ENCODE data around the gene PTPN14. TPM values are rescaled to one million over a fixed set of nuclear protein-coding genes. Genes with fewer than 3 reads are reported as not detected.

Gene PTPN14
- total and polyA plus RNA-seq, 8 donors: 14.9 to 38.0 (median 17.9) TPM

DNA sequence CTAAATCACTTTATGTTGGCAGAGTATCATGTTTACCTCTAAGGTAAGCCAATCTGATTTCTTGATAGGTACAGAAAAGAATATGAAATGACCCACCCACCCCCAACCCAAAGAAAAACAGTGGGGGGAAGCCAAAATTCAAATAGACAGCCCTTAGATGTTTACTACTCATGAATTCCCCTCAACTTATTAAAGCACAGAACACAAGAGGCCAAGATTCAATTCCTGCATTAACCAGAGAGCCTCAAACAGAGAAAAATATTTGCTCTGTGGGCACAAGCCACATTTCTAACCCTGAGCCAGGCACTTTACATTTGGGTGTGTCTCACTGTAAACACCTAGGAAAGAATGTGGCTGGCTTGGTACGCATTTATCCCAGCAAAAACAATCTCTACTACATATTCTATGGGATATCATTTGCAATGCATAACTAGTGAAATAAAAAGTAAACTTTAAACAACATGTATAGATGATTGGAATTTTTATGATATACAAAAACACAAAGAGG, 84.3 kb downstream of the PTPN14 start:
- Histone ChIP-seq H3K9me3 (no peaks in the 10 kb centered on the region), H3K36me3 (no peaks in the 10 kb centered on the region), H3K4me1 (peaks cover 0 to 5% of the 10 kb centered on the region in 2 donors), H3K27me3 (no peaks in the 10 kb centered on the region), H3K4me3 (no peak overlapping the region), H3K27ac (peak overlapping the region; percentile 18 to 53)
- ATAC-seq (peak; percentile 95), DNase-seq (peak in 1 of 4 donors; percentile 39)
- TF ChIP-seq, protein P1, sequence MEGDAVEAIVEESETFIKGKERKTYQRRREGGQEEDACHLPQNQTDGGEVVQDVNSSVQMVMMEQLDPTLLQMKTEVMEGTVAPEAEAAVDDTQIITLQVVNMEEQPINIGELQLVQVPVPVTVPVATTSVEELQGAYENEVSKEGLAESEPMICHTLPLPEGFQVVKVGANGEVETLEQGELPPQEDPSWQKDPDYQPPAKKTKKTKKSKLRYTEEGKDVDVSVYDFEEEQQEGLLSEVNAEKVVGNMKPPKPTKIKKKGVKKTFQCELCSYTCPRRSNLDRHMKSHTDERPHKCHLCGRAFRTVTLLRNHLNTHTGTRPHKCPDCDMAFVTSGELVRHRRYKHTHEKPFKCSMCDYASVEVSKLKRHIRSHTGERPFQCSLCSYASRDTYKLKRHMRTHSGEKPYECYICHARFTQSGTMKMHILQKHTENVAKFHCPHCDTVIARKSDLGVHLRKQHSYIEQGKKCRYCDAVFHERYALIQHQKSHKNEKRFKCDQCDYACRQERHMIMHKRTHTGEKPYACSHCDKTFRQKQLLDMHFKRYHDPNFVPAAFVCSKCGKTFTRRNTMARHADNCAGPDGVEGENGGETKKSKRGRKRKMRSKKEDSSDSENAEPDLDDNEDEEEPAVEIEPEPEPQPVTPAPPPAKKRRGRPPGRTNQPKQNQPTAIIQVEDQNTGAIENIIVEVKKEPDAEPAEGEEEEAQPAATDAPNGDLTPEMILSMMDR (IDR thresholded peaks at IDR 0.05): no peak
- intact Hi-C loops (cut with DNase I): no loop called here

DNA sequence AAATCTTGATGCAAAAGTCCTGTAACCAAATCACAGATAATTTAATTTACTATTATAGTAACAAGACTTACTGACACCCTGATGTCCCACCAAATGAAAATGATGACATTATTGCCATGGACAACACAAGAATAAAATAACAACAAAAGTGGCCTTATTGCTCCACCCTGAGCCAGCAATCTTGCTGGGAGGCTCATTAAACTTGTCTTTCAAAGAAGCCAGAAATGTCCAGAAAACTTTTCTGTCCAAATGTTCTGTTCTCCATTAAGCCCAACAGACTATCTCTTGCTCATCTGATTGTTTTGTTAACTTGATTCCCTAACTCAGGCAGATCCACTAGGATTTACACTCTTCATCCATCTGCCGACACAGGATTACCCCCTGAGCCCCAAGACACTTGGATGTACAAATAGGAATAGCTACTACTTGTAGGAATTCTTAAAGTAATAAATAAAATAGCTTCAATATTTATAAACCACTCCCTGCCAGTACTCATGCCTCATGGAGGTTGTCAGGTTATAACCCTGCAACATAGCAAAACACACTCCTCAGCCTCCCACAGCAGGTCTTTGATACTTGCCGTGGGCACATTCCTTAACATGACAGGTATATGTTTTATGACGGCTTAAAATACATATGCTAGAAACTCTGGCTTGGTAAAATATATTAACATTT, 84.9 kb downstream of the PTPN14 start:
- DNase-seq (no peak), ATAC-seq (peak; percentile 66)
- H3K27me3 ChIP-seq: no peaks in the 10 kb centered on the region
- H3K9me3 ChIP-seq: no peaks in the 10 kb centered on the region
- no peaks in the 10 kb centered on the region for H3K36me3 ChIP-seq
- TF ChIP-seq, protein P1 (IDR thresholded peaks at IDR 0.05): no peak
- peaks cover 0 to 5% of the 10 kb centered on the region in 2 donors for H3K4me1 ChIP-seq
- intact Hi-C loops (cut with DNase I): no loop called here
- no peak overlapping the region for H3K4me3 ChIP-seq
- H3K27ac ChIP-seq: peak overlapping the region; percentile 18 to 53

DNA sequence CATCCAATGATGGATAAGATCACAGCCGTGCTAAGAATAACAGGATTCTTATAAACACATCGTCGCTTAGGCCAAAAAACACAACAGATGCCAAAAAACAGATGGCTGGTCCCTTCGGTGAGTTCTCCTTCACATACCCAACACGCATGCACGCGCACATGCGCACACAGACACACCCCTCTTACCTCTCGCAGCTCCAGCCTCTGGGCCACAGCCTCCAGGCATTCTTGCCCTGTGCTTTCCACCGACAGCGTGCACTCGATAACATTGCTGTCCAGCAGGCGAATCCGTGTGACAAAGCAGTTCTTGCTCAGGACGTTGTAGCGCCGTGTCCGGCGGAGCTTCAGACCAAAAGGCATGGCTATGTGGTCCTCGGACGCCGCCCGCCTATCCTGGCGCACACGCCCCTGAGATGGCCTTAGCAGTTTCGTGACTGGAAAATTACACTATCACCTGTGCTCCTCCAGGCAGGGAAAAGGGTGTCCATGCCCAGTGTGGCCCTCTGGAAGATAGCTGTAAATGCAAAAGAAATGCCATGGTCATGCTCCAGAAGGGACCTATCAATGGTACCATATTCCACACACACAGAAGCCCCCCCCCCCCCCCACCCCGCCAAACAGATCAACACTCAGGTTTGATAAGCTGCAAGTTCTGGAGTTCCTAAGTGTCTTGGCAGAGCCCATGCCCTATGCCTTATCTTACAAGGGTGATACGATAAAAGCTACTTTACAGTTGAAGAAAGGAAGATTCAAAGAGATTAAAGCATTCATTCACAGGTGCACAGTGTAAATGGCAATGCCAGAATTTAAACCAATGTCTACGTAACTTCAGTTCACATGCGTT, 86.7 kb downstream of the PTPN14 start:
- no peak overlapping the region for H3K4me3 ChIP-seq
- ATAC-seq (no peak), DNase-seq (peak in 1 of 4 donors; percentile 72)
- no peaks in the 10 kb centered on the region for H3K27me3 ChIP-seq
- H3K36me3 ChIP-seq: no peaks in the 10 kb centered on the region
- no peak overlapping the region for H3K27ac ChIP-seq
- peaks cover 0 to 5% of the 10 kb centered on the region in 2 donors for H3K4me1 ChIP-seq
- TF ChIP-seq, protein P1 (IDR thresholded peaks at IDR 0.05): no peak
- intact Hi-C loops (cut with DNase I): no loop called here
- H3K9me3 ChIP-seq: no peaks in the 10 kb centered on the region

DNA sequence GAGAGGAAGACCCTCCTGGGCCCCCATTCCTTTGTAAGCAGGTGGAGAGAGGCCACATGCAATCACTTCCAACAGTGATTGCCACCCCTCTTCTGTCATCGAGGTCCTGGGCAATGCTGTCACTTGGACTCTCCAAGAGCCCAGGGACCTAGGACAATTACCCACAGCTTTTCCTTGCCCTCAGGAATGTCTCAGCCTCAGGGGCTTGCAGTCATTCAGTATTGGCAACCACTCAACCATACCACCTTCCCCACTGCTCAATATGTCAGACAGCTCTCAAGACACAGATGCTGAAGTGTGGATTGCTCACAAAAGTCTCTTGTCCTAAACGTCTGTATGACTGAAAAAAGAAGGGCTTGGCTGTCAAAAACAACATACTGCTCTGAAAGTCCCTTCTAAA, 87.8 kb downstream of the PTPN14 start:
- Histone ChIP-seq H3K27me3 (no peaks in the 10 kb centered on the region), H3K27ac (no peak overlapping the region), H3K4me1 (peaks cover 0 to 5% of the 10 kb centered on the region in 2 donors), H3K36me3 (no peaks in the 10 kb centered on the region), H3K9me3 (no peaks in the 10 kb centered on the region), H3K4me3 (no peak overlapping the region)
- intact Hi-C loops (cut with DNase I): no loop called here
- DNase-seq (no peak), ATAC-seq (no peak)
- TF ChIP-seq, protein P1 (IDR thresholded peaks at IDR 0.05): no peak

DNA sequence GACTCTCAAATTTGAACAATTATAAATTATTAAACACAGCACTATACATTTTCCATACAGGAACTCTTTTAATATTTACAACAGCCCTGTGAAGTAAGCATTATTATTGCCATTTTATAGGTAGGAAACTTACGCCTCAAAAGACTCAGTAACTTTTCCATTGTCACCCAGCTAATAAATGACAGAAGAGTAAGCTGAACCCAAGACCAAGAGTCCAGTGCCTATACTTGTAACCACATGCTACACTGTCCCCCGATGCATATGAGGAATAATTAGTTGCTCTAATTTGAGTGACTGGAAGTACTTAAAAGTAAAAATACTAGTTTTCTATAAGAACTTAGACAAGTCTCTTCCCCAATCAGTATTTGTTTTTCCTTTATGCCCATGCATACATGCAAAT, 88.5 kb downstream of the PTPN14 start:
- TF ChIP-seq, protein P1 (IDR thresholded peaks at IDR 0.05): no peak

More for the DNA sequence above, 88.5 kb downstream of the PTPN14 start:
- no peak overlapping the region for H3K4me3 ChIP-seq
- H3K27me3 ChIP-seq: no peaks in the 10 kb centered on the region
- H3K9me3 ChIP-seq: no peaks in the 10 kb centered on the region
- peaks cover 0 to 5% of the 10 kb centered on the region in 2 donors for H3K4me1 ChIP-seq
- intact Hi-C loops (cut with DNase I): no loop called here
- ATAC-seq (no peak), DNase-seq (no peak)
- no peaks in the 10 kb centered on the region for H3K36me3 ChIP-seq
- no peak overlapping the region for H3K27ac ChIP-seq
